HG03520 (cell line): ENCODE results near the gene PTBP3.
"Not testable (repeated sequence)": the region's sequence is repeated elsewhere in the genome, so short reads cannot be mapped to it uniquely, and the experiment has no call there.

ENCODE experiments used
- ATAC-seq: cut with Tn5 transposase; IDR thresholded peaks from one replicate; pipeline ENCODE4 v1.9.1; 2021; ENCODE audit warnings: mild to moderate bottlenecking, moderate library complexity; ENCODE audit not compliant: unreplicated experiment

The PTBP3 gene

DNA sequence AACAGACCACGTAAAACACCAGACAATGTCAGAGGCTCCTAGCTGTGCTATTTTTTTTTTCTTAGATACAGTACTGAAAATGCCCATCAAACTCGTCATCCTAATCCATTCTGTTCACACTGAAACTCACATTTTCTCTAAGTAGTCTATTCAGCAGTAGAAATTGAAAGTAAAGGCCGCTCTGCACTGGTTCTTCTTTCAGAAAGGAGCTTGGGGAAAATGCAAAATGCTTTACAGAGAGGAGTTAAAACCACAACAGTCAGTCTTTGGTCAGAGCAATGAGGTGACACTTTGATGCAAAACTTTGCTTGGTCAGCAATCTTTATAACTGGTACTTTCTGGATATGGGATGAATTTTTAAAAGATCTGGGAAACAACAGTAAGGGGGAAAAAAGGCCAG lies 114.5 kb downstream of the PTBP3 start:
- peak; percentile 96 for ATAC-seq

DNA sequence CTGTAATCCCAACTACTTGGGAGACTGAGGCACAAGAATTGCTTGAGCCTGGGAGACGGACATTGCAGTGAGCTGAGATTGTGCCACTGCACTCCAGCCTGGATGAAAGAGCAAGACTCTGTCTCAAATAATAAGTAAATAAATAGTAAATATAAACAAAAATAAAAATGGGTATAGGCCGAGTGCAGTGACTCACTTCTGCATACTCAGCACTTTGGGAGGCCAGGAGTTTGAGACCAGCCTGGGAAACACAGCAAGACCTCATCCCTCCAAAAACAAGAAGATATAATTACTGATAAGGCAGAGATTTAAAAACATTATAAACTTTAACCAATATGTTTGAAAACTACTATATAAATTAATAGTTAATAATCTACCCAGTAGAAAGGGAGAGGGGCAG lies 120.5 kb downstream of the PTBP3 start:
- no peak for ATAC-seq

DNA sequence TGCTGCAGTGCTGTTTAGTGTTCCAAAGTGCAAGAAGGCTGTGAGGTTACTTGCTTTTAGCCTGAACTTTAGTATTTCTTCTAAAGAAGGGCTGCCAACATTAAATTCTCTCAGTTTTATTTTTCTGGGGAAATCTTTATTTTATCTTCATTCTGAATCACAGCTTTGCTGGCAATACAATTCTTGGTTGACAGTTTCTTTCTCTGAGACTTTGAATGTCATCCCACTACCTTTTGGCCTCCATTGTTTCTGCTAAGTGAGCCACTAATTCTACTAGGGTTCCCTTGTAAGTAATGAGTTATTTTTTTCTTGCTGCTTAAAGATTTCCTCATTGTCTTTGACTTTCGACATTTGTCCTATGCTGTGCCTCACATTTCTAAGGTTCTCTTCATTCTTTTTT lies 126.0 kb downstream of the PTBP3 start:
- no peak for ATAC-seq

GRCh38 chr9:112203536-112203935 lies 129.9 kb downstream of the PTBP3 start:
- no peak for ATAC-seq

DNA sequence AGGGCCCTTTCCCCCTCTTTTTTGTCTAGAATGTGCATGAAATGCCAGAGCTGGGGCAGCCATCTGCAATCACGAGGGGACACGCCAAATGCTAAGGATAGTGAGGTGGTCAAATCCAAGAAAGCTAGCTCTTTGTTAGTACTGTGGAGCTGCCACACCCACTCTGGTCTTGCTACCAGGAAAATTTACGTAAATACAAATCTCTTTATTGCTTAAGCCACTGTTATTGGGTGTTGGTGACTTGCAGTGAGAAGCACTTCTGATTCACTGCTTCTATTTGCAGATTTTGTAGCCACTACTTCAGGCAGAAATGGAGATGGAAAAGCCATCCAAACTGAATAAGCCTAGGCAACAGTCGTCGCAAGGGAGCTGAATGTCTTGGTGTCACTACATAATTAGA lies 132.7 kb downstream of the PTBP3 start:
- no peak for ATAC-seq

GRCh38 chr9:112198646-112199045 lies 134.8 kb downstream of the PTBP3 start:
- ATAC-seq, result no peak

- no peak for ATAC-seq
These were observed 138.4 kb downstream of the PTBP3 start for GRCh38 chr9:112194969-112195431.

DNA sequence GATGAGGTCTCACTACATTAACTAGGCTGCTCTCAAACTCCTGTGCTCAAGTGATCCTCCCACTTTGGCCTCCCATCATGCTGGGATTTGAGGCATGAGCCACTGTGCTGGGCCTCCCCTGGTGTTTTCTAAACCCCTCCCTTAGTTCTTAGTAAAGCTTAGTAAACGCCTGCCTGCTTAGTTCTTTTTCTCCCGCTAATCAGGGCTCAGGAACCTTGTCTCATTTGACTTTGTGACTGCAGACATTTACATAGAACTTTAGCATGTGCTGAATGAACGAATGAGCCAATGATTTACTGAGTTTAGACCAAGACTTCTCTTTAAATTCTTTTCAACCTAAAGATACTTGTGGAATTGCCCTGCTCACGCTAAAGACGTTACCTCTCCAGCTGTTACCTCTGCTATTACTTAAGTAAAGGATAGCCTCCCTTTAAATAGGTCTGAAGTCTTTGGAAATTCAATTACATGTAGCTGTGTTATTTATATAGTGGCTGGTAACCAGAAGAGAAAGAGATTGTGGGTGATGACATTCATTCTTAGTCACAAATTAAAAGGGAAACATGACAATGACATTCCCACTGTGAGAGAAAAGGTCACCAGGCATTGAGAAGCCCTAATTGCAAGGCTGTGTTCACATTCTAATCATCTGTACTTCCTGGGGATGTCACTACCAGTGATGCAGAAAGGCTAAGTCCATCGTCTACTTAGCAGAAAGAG lies 139.7 kb downstream of the PTBP3 start:
- no peak for ATAC-seq

- not testable (repeated sequence) for ATAC-seq
These were observed 143.1 kb downstream of the PTBP3 start for GRCh38 chr9:112190320-112190719.

DNA sequence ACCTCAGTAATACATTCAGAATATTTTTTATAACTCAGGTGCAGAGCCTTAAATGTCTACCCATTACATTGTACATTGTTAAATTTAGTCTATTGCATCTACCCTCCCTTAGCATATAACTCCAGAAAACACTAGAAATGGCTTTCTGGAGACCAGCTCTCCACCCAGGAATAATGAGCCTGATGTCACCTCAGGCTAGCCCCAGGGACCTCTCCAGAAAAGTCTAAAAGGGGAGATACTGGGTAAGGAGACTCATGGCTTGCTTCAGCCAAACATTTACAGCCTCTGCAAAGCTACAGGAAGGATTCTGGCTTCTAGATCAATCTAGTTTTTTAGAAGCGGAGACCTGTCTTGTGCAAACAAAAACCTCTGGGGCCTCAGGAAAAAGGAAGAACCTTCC lies 144.5 kb downstream of the PTBP3 start:
- no peak for ATAC-seq

DNA sequence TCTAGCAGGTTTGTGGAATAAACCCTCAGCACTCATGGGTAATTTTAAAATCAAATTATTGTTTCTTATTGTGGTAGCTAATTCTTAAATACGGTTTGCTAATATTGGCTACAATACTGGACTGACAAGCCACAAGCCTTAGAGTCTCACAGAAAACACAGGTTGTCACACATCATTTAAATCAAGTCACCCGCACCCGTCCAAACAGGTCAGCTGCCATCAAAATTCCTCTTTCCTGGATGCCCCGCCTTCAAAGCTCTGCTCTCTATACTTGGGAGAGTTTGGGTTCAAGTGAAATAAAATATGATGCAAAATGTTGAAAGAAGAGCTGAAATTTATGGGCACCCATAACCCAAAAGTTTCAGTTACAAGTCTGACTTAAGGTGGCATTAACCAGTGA lies 146.0 kb downstream of the PTBP3 start:
- ATAC-seq, result no peak

GRCh38 chr9:112186695-112187094 lies 146.7 kb downstream of the PTBP3 start:
- no peak for ATAC-seq

DNA sequence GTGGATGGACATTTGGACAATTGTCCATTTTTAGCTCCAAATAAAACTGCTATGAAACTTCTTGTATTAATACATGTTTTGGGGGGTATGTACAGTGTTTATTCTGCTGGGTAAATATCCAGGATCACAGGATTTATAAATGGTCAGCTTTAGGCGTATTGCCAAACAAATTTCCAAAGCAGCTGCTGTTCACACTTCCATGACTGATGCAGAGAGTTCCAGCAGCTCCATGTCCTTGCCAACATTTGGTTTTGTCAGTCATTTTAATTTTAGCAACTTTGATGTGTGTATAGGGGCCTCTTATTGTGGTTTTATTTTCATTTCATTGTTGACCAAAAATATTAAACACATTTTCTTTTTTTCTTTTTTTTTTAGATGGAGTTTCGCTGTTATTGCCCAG lies 148.5 kb downstream of the PTBP3 start:
- ATAC-seq, result no peak

- ATAC-seq, result no peak
These were observed 149.2 kb downstream of the PTBP3 start for GRCh38 chr9:112184221-112184620.

GRCh38 chr9:112180387-112180881 lies 153.0 kb downstream of the PTBP3 start:
- no peak for ATAC-seq

DNA sequence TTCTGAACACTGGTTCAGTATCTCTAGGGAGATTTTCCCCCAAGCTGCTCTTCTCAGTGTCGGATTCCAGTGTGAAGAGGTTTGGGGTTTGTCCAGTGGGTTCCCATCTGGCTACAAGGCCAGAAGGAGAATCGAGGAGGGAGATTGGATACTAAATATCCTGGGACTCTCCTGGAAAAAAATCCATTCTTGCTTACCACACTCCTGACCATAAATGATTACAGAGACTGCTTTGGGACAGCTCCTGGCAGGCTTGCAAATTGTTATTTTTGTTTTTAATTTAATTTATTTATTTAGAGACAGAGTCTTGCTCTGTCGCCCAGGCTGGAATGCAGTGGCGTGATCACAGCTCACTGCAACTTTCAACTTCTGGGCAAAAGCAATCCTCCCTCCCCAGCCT lies 153.6 kb downstream of the PTBP3 start:
- no peak for ATAC-seq

DNA sequence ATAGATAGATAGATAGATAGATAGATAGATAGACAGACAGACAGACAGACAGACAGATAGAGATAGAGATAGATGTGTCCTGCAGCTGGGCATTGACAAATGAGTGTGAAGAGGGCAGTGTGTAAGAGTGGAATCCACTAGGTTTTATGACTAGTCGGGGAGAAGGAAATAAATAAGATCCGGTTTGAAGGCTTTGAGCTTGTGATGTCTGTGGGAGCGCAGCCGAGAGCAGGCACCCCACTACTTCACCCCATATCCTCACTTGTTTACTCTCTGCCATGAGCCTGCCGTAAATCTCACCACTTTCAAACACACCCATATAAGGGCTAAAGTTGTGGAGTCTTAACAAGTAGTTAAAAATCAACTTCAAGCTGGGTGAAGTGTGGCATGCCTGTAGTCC lies 156.9 kb downstream of the PTBP3 start:
- ATAC-seq, result no peak

DNA sequence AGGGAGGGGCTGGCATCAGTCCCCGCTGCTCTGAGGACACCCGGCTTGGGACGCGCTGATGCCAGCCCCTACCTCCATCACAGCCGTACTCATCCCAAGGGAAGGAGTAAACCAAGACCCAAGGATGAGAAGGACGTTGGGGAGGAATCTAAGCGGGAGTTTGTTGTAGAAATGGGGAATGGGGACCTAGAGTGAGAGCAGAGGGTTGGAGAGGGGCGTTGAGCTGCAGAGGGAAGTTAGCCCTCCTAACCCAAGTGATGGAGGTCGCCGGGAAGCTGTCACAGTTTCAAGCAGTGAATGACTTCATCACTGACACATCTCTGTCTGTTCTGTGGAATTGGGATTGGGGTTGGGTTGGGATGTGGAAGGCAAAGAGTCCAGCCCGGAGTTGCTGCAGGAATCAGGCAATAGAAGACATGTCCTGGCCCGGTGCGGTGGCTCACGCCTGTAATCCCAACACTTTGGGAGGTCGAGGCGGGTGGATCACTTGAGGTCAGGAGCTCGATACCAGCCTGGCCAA lies 157.6 kb downstream of the PTBP3 start:
- ATAC-seq, result no peak

- peak; percentile 45 for ATAC-seq
These were observed 158.2 kb downstream of the PTBP3 start, which contains the start of gene SUSD1 for GRCh38 chr9:112174965-112175795. TSS of gene SUSD1 (minus strand) at chr9:112175297. CDS start at chr9:112175235, 62 bp downstream.

GRCh38 chr9:112174222-112174964 lies 159.0 kb downstream of the PTBP3 start:
- peak; percentile 82 for ATAC-seq
